B cell (primary cell): ENCODE results near the gene MRPL54. TPM values are rescaled to one million over a fixed set of nuclear protein-coding genes. Genes with fewer than 3 reads are reported as not detected.

Experiments
- ATAC-seq: fragments of 200-7000 bp; cut with Tn5 transposase; one replicate; pipeline ENCODE4 v1.10.0; 2021; ENCODE audit warnings: low read depth, mild to moderate bottlenecking, moderate number of reproducible peaks, moderate library complexity
- CTCF ChIA-PET: fragments of 350-600 bp; sonication (Branson Sonifier 250); formaldehyde crosslinking; loops from one replicate; lab custom pipeline; 2021; ENCODE audit warnings: antibody characterized with exemption, inconsistent platforms; lab: Charles Lee
- POLR2A ChIA-PET: fragments of 350-600 bp; sonication (Branson Sonifier 250); formaldehyde crosslinking; loops from one replicate; lab custom pipeline; 2021; ENCODE audit warnings: antibody characterized with exemption; lab: Charles Lee
- DNase-seq: peaks from one replicate; pipeline ENCODE4 v3.0.0; 2013
- H2AFZ ChIP-seq: 2 replicates; pipeline ENCODE4 v1.6.1; 2012; ENCODE audit warnings: mild to moderate bottlenecking, low read depth, low read length; ENCODE audit not compliant: insufficient read depth, poor library complexity, severe bottlenecking
- H3K27ac ChIP-seq, 2 donors: 1 replicate in 1 of 2; 2 replicates in 1 of 2; pipeline ENCODE4 v1.5.1; 2012 to 2013; ENCODE audit warnings: low read length in 2 of 2, mild to moderate bottlenecking in 2 of 2, moderate library complexity in 1 of 2
- H3K27me3 ChIP-seq, 4 experiments: fragments of 200-600 bp in 1 of 4; sonication (generic) in 1 of 4; replicated peaks in 1 of 4; 1 replicate in 2 of 4; 2 replicates in 2 of 4; pipeline versions ENCODE4 v1.6.1 to v1.7.0; 2013 to 2016; ENCODE audit warnings: low read length in 3 of 4, mild to moderate bottlenecking in 2 of 4, mixed read lengths in 1 of 4, moderate library complexity in 1 of 4; ENCODE audit not compliant: insufficient read depth in 4 of 4, control insufficient read depth in 3 of 4; ENCODE audit errors: control extremely low read depth in 1 of 4
- H3K36me3 ChIP-seq, 2 experiments: replicated peaks in 1 of 2; 1 replicate in 1 of 2; 2 replicates in 1 of 2; pipeline versions ENCODE4 v1.6.1 to v1.7.1; 2013; ENCODE audit warnings: low read length in 1 of 2; ENCODE audit not compliant: insufficient read depth in 2 of 2, control insufficient read depth in 1 of 2; ENCODE audit errors: control extremely low read depth in 1 of 2, extremely low read depth in 1 of 2
- H3K4me1 ChIP-seq, 2 donors: fragments of 200-600 bp in 1 of 2; sonication (generic) in 1 of 2; 1 replicate in 1 of 2; 2 replicates in 1 of 2; pipeline versions ENCODE4 v1.5.1 to v1.6.1; 2013 to 2017; ENCODE audit warnings: low read length in 2 of 2; ENCODE audit not compliant: control insufficient read depth in 2 of 2, insufficient read depth in 2 of 2
- H3K4me2 ChIP-seq: replicated peaks from 2 replicates; pipeline ENCODE3; 2012; ENCODE audit warnings: mild to moderate bottlenecking, low read depth, low read length; ENCODE audit not compliant: poor library complexity, severe bottlenecking
- H3K4me3 ChIP-seq, 5 experiments: fragments of 200-600 bp in 1 of 5; sonication (generic) in 1 of 5; 1 replicate in 3 of 5; 2 replicates in 2 of 5; pipeline versions ENCODE4 v1.5.1 to v1.7.0; 2011 to 2016; ENCODE audit warnings: low read length in 4 of 5, mild to moderate bottlenecking in 4 of 5, low read depth in 2 of 5, control low read depth in 1 of 5, moderate library complexity in 1 of 5; ENCODE audit not compliant: insufficient read depth in 1 of 5; ENCODE audit errors: control extremely low read depth in 1 of 5, extremely low read depth in 1 of 5
- H3K79me2 ChIP-seq: fragments of 200-600 bp; sonication (generic); one replicate; pipeline ENCODE4 v1.6.0; 2016; ENCODE audit warnings: low read length; ENCODE audit not compliant: control insufficient read depth, insufficient read depth
- H3K9ac ChIP-seq: fragments of 200-600 bp; sonication (generic); 2 replicates; pipeline ENCODE4 v1.6.1; 2017; ENCODE audit warnings: mild to moderate bottlenecking, low read length, moderate library complexity
- H3K9me3 ChIP-seq, 3 donors: one replicate each; pipeline versions ENCODE4 v1.6.1 to v1.7.1; 2013; ENCODE audit warnings: low read length in 2 of 3; ENCODE audit not compliant: control insufficient read depth in 2 of 3, insufficient read depth in 1 of 3; ENCODE audit errors: control extremely low read depth in 1 of 3
- H4K20me1 ChIP-seq: 2 replicates; pipeline ENCODE4 v1.6.0; 2012; ENCODE audit warnings: mild to moderate bottlenecking, low read length; ENCODE audit not compliant: insufficient read depth, control insufficient read depth, poor library complexity, severe bottlenecking
- H3K27ac Mint-ChIP-seq: one replicate; pipeline ENCODE4 v1.8.0; 2021; ENCODE audit warnings: mixed read lengths
- H3K27me3 Mint-ChIP-seq: one replicate; pipeline ENCODE4 v1.8.0; 2021; ENCODE audit warnings: mixed read lengths
- H3K4me1 Mint-ChIP-seq: one replicate; pipeline ENCODE4 v1.8.0; 2021; ENCODE audit warnings: mixed read lengths
- H3K4me3 Mint-ChIP-seq: one replicate; pipeline ENCODE4 v1.8.0; 2021; ENCODE audit warnings: mixed read lengths
- H3K9me3 Mint-ChIP-seq: one replicate; pipeline ENCODE4 v1.8.0; 2022; ENCODE audit warnings: mixed read lengths; ENCODE audit not compliant: insufficient read depth
- CTCF ChIP-seq: fragments of 200-600 bp; IDR thresholded peaks from one replicate; pipeline ENCODE4 v1.8.0; 2022; ENCODE audit warnings: antibody characterized with exemption, mild to moderate bottlenecking
- EZH2 ChIP-seq: IDR thresholded peaks from 2 replicates; pipeline ENCODE4 v1.6.1; 2012; ENCODE audit warnings: borderline replicate concordance, low read depth, mild to moderate bottlenecking, moderate library complexity, low read length; ENCODE audit not compliant: insufficient read depth, poor library complexity, severe bottlenecking
- WGBS: methylation state at CpG from one replicate; pipeline ENCODE4 v1.1.5; 2013; ENCODE audit warnings: missing lambda C conversion rate; ENCODE audit not compliant: insufficient coverage; 5-methylcytosine and 5-hydroxymethylcytosine counted together
- intact Hi-C: fragments of 100-400 bp; cut with micrococcal nuclease; formaldehyde crosslinking; loops from one replicate; pipeline ENCODE4 v1.10.0; 2022
- polyA plus RNA-seq: library from polyadenylated mRNA; depleted of rRNA; stranded (reverse); fragments of >200 nt; gene quantifications from 2 replicates; pipeline ENCODE4 v1.2.3, GENCODE V29; 2012
- total RNA-seq, 2 donors: library from RNA; stranded (reverse); fragments of 120-200 nt in 1 of 2; gene quantifications; 1 replicate in 1 of 2; 2 replicates in 1 of 2; pipeline versions ENCODE4 v1.2.3 to v1.2.4, GENCODE V29; 2013 to 2022

Gene MRPL54
- total and polyA plus RNA-seq, 2 donors (not counting 1 experiment from before 2014, with no cell fraction given), result 54.3 to 75.1 TPM

- POLR2A ChIA-PET, result no interaction called here
- 100% methylated on average over 3 of the region's 7 CpGs for WGBS
Observed at GRCh38 chr19:3790941-3791340, 28.5 kb downstream of the MRPL54 start.

DNA sequence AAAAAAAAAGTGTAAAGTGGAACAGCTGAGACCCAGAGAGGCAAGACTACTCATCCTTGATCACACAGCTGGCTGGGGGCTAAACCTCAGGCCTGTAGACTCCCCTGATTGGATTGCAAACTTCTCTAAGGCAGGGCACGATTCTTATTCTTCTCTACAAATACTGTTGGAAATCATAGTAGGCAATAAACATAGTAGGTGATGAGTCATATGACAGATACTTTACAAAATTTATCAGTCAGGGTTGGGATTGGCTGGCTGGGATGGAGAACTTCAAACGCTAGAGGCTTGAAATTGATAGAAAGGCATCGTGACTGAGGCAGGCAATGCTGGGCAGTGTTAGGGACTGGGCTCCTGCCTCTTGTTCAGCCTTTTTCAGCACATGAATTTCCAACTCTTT, 29.6 kb downstream of the MRPL54 start:
- ChIA-PET POLR2A (no interaction called here), CTCF (no interaction called here)
- intact Hi-C loops, result no loop called here
- H3K4me1 Mint-ChIP-seq, result peaks cover 4% of the 10 kb centered on the region
- no peak overlapping the region for H3K4me2 ChIP-seq
- ATAC-seq (no peak), DNase-seq (no peak)
- H3K9me3 Mint-ChIP-seq, result peaks cover 2% of the 10 kb centered on the region
- peaks cover 3% of the 10 kb centered on the region for H3K27me3 Mint-ChIP-seq
- no peak overlapping the region for H3K27ac Mint-ChIP-seq
- TF ChIP-seq EZH2, result no peak
- no peak for TF ChIP-seq CTCF
- H3K9ac ChIP-seq, result no peak overlapping the region
- H3K4me3 Mint-ChIP-seq, result no peak overlapping the region
- H3K4me1 ChIP-seq, result no peaks in the 10 kb centered on the region
- no peak overlapping the region for H2AFZ ChIP-seq
- no peaks in the 10 kb centered on the region for H3K36me3 ChIP-seq
- no peak overlapping the region for H3K27ac ChIP-seq
- peaks cover 0 to 2% (median 0%) of the 10 kb centered on the region in 4 experiments for H3K27me3 ChIP-seq
- no peaks in the 10 kb centered on the region for H3K79me2 ChIP-seq
- WGBS, result 100% methylated on average over 1 of the region's 3 CpGs
- no peaks in the 10 kb centered on the region for H4K20me1 ChIP-seq
- no peak overlapping the region for H3K4me3 ChIP-seq
- peaks cover 1 to 25% (median 17%) of the 10 kb centered on the region in 3 donors for H3K9me3 ChIP-seq

More at GRCh38 chr19:3790941-3791340, 28.5 kb downstream of the MRPL54 start:
- H3K4me1 ChIP-seq, result no peaks in the 10 kb centered on the region
- ATAC-seq, result no peak
- H3K9me3 ChIP-seq, result peaks cover 0 to 21% (median 6%) of the 10 kb centered on the region in 3 donors
- TF ChIP-seq EZH2 (no peak), CTCF (no peak)
- H3K27me3 Mint-ChIP-seq, result peaks cover 3% of the 10 kb centered on the region
- peaks cover 8% of the 10 kb centered on the region for H3K4me1 Mint-ChIP-seq
- intact Hi-C loops, result no loop called here
- no peak for DNase-seq
- peaks cover 0 to 2% (median 0%) of the 10 kb centered on the region in 4 experiments for H3K27me3 ChIP-seq
- H3K27ac Mint-ChIP-seq, result no peak overlapping the region
- no peak overlapping the region for H3K4me2 ChIP-seq
- no peaks in the 10 kb centered on the region for H3K36me3 ChIP-seq
- H3K4me3 Mint-ChIP-seq, result no peak overlapping the region
- no peaks in the 10 kb centered on the region for H4K20me1 ChIP-seq
- no peaks in the 10 kb centered on the region for H3K9me3 Mint-ChIP-seq
- no peak overlapping the region for H3K4me3 ChIP-seq
- H2AFZ ChIP-seq, result no peak overlapping the region
- no peak overlapping the region for H3K27ac ChIP-seq
- H3K9ac ChIP-seq, result no peak overlapping the region
- no peaks in the 10 kb centered on the region for H3K79me2 ChIP-seq
- CTCF ChIA-PET, result interaction anchor here (1.1 kb wide), 1 partner anchor 27 kb away, joined by 3 read pairs; no protein-coding TSS in a partner anchor
